CD4-positive, alpha-beta T cell treated with Interleukin-6 at 100 ng/mL for 8 hours (primary cell): ENCODE measurements around the gene TSACC.
"Not testable (repeated sequence)": the region's sequence is repeated elsewhere in the genome, so short reads cannot be mapped to it uniquely, and the experiment has no call there.

Experiments
- DNase-seq: peaks from one replicate; pipeline ENCODE4 v3.0.0-alpha.2; 2020; ENCODE audit warnings: mixed read lengths, low spot score

The TSACC gene

GRCh38 chr1:156338180-156338976, at the start of gene TSACC, which contains the start of gene CCT3:
TSACC (plus strand) TSS chr1:156338526; CDS start chr1:156339758, 1,232 bp downstream.
CCT3 (minus strand) TSS chr1:156338292; CDS start chr1:156338184, 108 bp downstream.
- peak; percentile 99 for DNase-seq

GRCh38 chr1:156289857-156290256, 48.5 kb upstream of the TSACC start:
- no peak for DNase-seq

- no peak for DNase-seq
Measured at GRCh38 chr1:156291226-156292061, 46.9 kb upstream of the TSACC start.

- DNase-seq = no peak
Measured at GRCh38 chr1:156293098-156293434, 45.3 kb upstream of the TSACC start.

- no peak for DNase-seq
Measured at GRCh38 chr1:156293895-156294294, 44.4 kb upstream of the TSACC start.

GRCh38 chr1:156295391-156295947, 42.9 kb upstream of the TSACC start, which contains the start of gene GLMP:
GLMP (minus strand) TSS chr1:156295679; CDS start chr1:156295645, 34 bp downstream.
- peak; percentile 59 for DNase-seq

GRCh38 chr1:156298852-156299357, 39.4 kb upstream of the TSACC start, which contains the start of gene VHLL:
VHLL (minus strand) TSS chr1:156299307; CDS start chr1:156299189, 118 bp downstream.
- no peak for DNase-seq

GRCh38 chr1:156303241-156303640, 35.1 kb upstream of the TSACC start:
- no peak for DNase-seq

- DNase-seq = no peak
Measured at GRCh38 chr1:156305215-156305614, 33.1 kb upstream of the TSACC start.

- DNase-seq = no peak
Measured at GRCh38 chr1:156308078-156308477, 30.2 kb upstream of the TSACC start.

- DNase-seq = no peak
Measured at GRCh38 chr1:156310962-156311361, 27.4 kb upstream of the TSACC start.

- no peak for DNase-seq
Measured at GRCh38 chr1:156316909-156317308, 21.4 kb upstream of the TSACC start.

GRCh38 chr1:156319664-156320063, 18.7 kb upstream of the TSACC start:
- DNase-seq = no peak

- DNase-seq = no peak
Measured at GRCh38 chr1:156320560-156320959, 17.8 kb upstream of the TSACC start.

- not testable (repeated sequence) for DNase-seq
Measured at GRCh38 chr1:156323179-156323578, 15.1 kb upstream of the TSACC start.

GRCh38 chr1:156336242-156336641, 2.1 kb upstream of the TSACC start:
- DNase-seq = no peak

- DNase-seq = no peak
Measured at GRCh38 chr1:156337052-156337887, 1.1 kb upstream of the TSACC start.

- no peak for DNase-seq
Measured at GRCh38 chr1:156337888-156338179, 492 bp upstream of the TSACC start.

GRCh38 chr1:156342166-156342955, 4.0 kb downstream of the TSACC start:
- DNase-seq = no peak

- DNase-seq = no peak
Measured at GRCh38 chr1:156344409-156344808, 6.1 kb downstream of the TSACC start.

- not testable (repeated sequence) for DNase-seq
Measured at GRCh38 chr1:156346035-156346434, 7.7 kb downstream of the TSACC start.
